ENCODE results near the gene ARMC2. TPM values are rescaled to one million over a fixed set of nuclear protein-coding genes. Genes with fewer than 3 reads are reported as not detected.

The ARMC2 gene
- total and polyA plus RNA-seq, 2 donors (not counting 1 experiment from before 2014, with no cell fraction given), result 4.8 to 9.9 TPM

DNA sequence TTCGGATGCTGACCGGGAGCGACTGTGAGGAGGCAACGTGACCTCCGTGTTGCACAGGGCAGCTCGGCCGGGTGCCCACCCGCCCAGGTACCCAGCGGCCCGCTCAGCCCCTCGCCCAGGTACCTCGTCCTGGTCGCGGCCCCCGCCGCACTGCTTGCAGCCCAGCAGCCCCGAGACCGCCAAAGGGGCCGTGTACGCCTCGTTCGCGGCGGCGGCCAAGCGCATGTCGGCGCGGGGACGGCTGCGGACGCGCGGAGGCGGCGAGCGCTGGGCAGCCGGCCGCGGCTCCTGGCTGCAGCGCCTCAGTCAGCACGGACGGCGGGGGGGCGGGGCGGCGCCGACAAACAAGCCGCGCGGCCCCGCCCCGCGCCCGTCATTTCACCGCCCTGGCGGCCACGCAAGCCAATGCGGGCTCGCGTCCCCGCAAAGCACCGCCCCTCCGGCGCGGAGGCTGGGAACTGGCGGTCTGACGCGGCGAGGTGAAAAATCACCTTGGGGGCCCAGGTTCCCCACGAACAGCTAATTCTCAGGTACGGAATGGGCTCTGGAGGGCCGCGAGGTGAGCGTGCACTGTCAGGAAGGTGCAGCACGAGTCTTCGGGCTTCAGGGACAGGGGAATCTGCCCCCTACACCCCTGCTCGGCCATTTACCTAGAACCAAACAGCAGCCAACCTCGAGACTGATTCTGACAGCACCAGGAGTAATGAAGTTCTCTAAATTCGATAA lies 161.2 kb downstream of the ARMC2 start:
- H3K4me1 ChIP-seq (ENCODE audit: control insufficient read depth in 2 of 2, insufficient read depth in 2 of 2, low read length in 2 of 2), result peaks cover 32 to 52% of the 10 kb centered on the region in 2 donors
- H3K27me3 ChIP-seq (replicated peaks in 1 of 4; ENCODE audit: control extremely low read depth in 1 of 4, control insufficient read depth in 3 of 4, insufficient read depth in 4 of 4, low read length in 3 of 4), result no peaks in the 10 kb centered on the region
- no peak for TF ChIP-seq EZH2 (IDR thresholded peaks at IDR 0.05; ENCODE audit: borderline replicate concordance, insufficient read depth, low read depth, low read length, poor library complexity, severe bottlenecking)
- TF ChIP-seq, protein P1, sequence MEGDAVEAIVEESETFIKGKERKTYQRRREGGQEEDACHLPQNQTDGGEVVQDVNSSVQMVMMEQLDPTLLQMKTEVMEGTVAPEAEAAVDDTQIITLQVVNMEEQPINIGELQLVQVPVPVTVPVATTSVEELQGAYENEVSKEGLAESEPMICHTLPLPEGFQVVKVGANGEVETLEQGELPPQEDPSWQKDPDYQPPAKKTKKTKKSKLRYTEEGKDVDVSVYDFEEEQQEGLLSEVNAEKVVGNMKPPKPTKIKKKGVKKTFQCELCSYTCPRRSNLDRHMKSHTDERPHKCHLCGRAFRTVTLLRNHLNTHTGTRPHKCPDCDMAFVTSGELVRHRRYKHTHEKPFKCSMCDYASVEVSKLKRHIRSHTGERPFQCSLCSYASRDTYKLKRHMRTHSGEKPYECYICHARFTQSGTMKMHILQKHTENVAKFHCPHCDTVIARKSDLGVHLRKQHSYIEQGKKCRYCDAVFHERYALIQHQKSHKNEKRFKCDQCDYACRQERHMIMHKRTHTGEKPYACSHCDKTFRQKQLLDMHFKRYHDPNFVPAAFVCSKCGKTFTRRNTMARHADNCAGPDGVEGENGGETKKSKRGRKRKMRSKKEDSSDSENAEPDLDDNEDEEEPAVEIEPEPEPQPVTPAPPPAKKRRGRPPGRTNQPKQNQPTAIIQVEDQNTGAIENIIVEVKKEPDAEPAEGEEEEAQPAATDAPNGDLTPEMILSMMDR (IDR thresholded peaks at IDR 0.05), result no peak
- DNase-seq (peak; percentile 94), ATAC-seq (ENCODE audit: low read depth) (peak; percentile 98)
- peaks cover 28% of the 10 kb centered on the region for H3K79me2 ChIP-seq (ENCODE audit: control insufficient read depth, insufficient read depth, low read length)
- Mint-ChIP-seq H3K4me3 (peak overlapping the region; percentile 98), H3K9me3 (ENCODE audit: insufficient read depth) (no peaks in the 10 kb centered on the region), H3K4me1 (peaks cover 64% of the 10 kb centered on the region), H3K27ac (peak overlapping the region; percentile 97), H3K27me3 (no peaks in the 10 kb centered on the region)
- H2AFZ ChIP-seq (ENCODE audit: insufficient read depth, low read depth, low read length, poor library complexity, severe bottlenecking), result peak overlapping the region; percentile 75
- peak overlapping the region; percentile 77 to 97 (median 89) for H3K4me3 ChIP-seq (ENCODE audit: control extremely low read depth in 1 of 5, extremely low read depth in 1 of 5, insufficient read depth in 1 of 5, low read depth in 2 of 5, low read length in 4 of 5)
- intact Hi-C loops (cut with micrococcal nuclease), result loop anchor here (1.0 to 5.0 kb wide), 6 partner anchors 63 to 752 kb away; partner anchors contain the start of genes ARMC2, CD164 and CEP57L1
- WGBS (ENCODE audit: insufficient coverage), result under 1% methylated on average over 78 of the region's 80 CpGs
- H3K27ac ChIP-seq (ENCODE audit: low read length in 2 of 2), result peak overlapping the region; percentile 87 to 90
- H3K9ac ChIP-seq (ENCODE audit: low read length), result peak overlapping the region; percentile 85
- ChIA-PET POLR2A (no interaction called here), CTCF (interaction anchor here (1.2 to 1.6 kb wide), 2 partner anchors 64 to 468 kb away, joined by 3 to 8 read pairs; no protein-coding TSS in a partner anchor)
- no peaks in the 10 kb centered on the region for H3K36me3 ChIP-seq (replicated peaks in 1 of 2; ENCODE audit: control extremely low read depth in 1 of 2, control insufficient read depth in 1 of 2, extremely low read depth in 1 of 2, insufficient read depth in 2 of 2, low read length in 1 of 2)
- H3K9me3 ChIP-seq (ENCODE audit: control extremely low read depth in 1 of 3, control insufficient read depth in 2 of 3, insufficient read depth in 1 of 3, low read length in 2 of 3), result no peaks in the 10 kb centered on the region
- peaks cover 11% of the 10 kb centered on the region for H4K20me1 ChIP-seq (ENCODE audit: control insufficient read depth, insufficient read depth, low read length, poor library complexity, severe bottlenecking)
- peak overlapping the region; percentile 80 for H3K4me2 ChIP-seq (replicated peaks; ENCODE audit: low read depth, low read length, poor library complexity, severe bottlenecking)

Data from B cell (primary cell).